NCI-H1436 (cell line): Measurements from ENCODE around the gene NAGK.
"Not testable (repeated sequence)": the region's sequence is repeated elsewhere in the genome, so short reads cannot be mapped to it uniquely, and the experiment has no call there.

ENCODE experiments used
- DNase-seq: peaks from one replicate; lab custom pipeline; 2025; lab: John Stamatoyannopoulos, UW

NAGK gene

GRCh38 chr2:71069376-71069775 is 928 bp downstream of the NAGK start:
- DNase-seq = no peak

DNA sequence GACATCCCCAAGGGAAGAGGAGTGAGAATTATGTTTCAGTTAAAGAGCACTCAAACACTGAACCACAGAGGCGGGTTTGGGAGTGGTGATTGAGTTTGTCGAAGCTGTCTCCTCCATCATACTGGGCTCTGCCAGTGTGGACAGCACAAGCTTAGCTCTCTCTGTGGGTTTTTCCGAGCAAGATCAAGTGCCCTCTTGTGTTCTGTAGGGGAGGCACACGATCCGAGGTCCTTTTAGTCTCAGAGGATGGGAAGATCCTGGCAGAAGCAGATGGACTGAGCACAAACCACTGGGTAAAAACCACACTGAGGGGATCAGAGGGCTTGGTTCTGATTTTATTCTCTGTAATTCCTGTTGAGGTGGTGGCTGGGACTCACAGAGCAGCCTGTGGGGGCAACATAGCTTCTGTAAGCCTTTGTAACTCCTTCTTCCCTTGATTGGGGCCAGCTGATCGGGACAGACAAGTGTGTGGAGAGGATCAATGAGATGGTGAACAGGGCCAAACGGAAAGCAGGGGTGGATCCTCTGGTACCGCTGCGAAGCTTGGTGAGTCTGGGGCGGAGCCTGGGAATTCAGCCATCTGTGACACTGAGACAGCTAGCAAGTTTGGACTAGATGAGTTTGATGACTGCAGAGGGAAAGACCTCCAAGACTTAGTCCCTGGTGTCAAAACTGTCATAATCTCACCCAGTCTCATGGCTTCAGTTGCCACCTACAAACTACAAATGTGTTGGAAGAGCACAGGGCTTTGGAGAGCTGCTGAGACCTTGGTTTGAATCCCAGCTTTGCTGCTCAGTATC is 2.0 kb downstream of the NAGK start:
- DNase-seq = no peak

- DNase-seq = no peak
Measured at GRCh38 chr2:71071681-71072398, 3.4 kb downstream of the NAGK start.

DNA sequence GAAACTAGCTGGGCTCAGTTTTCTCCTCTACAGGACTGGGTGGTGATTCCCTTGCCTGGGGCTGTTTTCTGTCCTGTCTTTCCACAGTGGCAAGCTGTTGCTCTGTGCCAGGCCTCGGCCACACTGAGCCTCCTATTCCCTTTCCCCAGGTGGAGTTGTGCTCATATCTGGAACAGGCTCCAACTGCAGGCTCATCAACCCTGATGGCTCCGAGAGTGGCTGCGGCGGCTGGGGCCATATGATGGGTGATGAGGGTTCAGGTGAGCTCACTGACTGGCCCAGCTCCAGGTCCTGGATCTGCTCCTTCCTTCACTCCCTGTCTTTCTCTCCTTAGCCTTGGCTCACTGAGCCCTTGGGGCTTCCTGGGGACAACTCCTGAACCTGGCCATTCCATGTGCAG is 4.0 kb downstream of the NAGK start:
- no peak for DNase-seq

DNA sequence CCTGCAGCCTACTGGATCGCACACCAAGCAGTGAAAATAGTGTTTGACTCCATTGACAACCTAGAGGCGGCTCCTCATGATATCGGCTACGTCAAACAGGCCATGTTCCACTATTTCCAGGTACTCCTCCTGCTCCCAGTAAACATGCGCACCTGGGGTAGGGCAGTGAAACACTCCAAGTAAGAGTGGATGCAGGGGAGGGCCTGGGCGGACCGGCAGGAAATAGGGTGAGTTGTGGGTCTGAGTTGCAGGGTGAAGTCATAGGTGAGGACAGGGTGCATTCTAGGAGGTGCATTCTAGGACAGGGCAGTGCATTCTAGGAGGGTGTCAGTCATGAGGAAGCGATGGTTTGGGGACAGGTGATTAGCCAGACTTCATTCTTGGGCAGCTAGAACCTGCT is 5.0 kb downstream of the NAGK start:
- no peak for DNase-seq

DNA sequence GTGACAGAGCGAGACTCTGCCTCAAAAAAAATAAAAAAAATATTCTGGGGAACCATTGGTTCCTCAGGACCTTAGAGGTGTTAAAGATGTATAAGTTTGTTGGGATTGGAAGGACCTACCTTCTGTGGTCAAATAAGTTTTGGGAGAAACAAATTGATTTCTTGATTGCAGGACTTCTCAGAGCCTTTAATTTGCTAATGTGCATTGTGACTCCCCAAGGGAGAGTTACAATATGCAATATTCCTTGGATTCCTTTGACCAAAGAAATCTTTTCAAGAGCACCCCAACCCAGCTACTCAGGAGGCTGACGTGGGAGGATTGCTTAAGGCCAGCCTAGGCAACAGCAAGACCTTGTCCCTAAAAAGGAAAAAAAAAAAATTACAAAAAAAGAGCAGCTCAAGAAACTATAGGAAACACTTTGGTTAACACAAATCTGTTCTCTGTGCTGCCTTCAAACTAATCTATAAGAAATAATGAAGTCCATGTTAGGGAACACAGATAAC is 6.5 kb downstream of the NAGK start:
- no peak for DNase-seq

GRCh38 chr2:71078624-71079023 is 10.2 kb downstream of the NAGK start:
- no peak for DNase-seq

- no peak for DNase-seq
Measured at GRCh38 chr2:71082402-71083252, 14.2 kb downstream of the NAGK start.

DNA sequence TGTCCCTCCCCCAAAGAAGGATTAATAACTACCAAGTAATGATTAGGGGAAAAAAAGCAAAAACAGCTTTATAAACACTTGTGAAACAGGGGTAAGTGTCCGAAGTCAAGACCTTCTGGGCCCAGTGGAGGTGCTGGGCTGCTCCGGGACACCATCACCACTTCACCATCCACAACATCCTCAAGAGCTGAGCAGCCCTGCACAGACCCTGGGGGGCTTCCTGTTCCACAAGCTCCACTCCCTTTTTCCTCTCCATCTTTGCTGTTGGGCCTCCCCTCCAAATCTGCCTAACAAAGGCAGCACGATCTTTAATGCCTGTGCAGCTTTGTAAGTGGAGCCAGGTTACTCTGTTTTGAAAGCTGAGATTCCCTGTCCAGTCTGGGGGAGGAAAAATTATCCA is 14.8 kb downstream of the NAGK start:
- DNase-seq = not testable (repeated sequence)

- not testable (repeated sequence) for DNase-seq
Measured at GRCh38 chr2:71083752-71084312, 15.4 kb downstream of the NAGK start.

GRCh38 chr2:71085325-71086003 is 17.0 kb downstream of the NAGK start:
- DNase-seq = not testable (repeated sequence)

- DNase-seq = not testable (repeated sequence)
Measured at GRCh38 chr2:71089475-71089874, 21.0 kb downstream of the NAGK start.

- DNase-seq = not testable (repeated sequence)
Measured at GRCh38 chr2:71091808-71092207, 23.4 kb downstream of the NAGK start.

DNA sequence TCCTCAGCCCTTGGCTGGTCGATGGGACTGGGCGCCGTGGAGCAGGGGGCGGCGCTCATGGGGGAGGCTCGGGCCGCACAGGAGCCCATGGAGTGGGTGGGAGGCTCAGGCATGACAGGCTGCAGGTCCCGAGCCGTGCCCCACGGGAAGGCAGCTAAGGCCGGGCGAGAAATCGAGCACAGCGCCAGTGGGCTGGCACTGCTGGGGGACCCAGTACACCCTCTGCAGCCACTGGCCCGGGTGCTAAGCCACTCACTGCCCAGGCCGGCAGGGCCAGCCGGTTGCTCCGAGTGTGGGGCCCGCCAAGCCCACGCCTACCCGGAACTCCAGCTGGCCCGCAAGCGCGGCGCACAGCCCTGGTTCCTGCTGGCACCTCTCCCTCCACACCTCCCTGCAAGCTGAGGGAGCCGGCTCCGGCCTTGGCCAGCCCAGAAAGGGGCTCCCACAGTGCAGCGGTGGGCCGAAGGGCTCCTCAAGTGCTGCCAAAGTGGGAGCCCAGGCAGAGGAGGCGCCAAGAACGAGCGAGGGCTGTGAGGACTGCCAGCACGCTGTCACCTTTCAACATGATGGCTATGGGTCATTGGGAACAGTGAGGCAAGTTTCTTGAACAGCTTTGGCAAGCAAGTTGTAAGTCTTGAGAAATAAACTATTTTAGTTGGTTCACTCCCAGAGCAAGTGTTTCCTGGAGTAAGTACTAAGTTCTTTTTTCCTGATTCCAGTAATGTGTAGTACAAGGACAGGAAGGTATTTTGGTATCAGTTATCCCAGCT is 24.2 kb downstream of the NAGK start:
- DNase-seq = not testable (repeated sequence)

DNA sequence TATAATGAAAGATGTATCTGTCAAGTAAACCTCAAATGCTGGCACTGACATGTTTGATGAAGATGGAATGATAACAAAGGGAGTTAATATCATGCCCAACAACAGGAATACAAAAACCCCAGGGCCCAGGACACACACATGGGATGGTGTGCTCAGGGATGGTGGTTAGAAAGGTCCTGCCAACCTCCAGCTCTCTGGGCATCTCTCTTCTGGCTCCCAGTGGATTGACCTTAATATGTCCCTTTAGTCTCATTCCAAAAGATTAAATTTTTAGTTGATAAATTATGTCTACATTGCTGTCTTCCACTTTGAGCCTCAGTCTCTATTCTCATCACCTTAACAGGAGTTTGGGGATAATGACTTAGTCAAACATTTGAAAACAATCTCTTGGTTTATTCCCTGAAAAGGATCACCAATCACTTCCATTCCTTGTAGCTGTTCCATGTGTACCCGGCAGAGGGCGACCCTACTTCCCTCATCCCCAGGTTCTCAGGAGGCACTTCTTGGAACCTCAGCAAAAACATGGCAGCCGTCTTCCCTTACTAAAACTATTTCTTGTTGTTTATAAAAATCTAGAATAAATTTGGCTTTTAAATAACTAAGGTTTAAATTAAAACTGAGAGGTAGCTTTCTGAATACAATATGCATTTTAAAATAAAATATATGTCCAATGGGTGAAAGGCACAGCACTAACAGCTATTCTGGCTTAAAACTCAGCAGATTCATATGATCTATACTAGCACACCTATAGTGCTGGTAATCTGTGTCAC is 31.9 kb downstream of the NAGK start:
- DNase-seq = peak; percentile 43

GRCh38 chr2:71101656-71102055 is 33.2 kb downstream of the NAGK start:
- no peak for DNase-seq

DNA sequence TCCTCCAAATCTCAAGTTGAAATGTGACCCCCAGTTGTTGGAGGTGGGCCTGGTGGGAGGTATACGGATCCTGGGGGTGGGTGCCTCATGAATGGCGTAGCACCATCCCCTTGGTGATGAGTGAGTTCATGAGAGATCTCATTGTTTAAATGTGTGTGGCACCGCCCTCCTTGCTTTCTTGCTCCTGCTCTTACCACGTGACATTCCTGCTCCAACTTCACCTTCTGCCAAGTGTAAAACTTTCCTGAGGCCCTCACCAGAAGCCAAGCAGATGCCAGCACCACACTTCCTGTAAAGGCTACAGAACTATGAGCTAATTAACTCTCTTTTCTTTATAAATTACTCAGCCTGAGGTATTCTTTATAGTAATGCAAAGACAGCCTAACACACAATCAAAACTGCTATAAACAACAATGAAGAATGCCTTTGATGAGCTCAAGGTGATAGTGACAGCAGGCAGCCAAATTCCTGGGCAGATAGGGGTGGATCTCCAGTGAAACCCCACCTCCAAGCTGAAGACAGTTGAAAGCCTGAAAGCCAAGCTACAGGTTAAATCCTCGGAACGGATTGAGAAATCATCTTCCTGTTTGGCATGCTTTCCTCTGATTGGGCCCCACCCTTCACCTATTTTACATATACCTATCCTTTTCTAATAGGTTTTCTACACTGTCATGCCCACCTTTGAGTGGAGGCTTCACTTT is 34.7 kb downstream of the NAGK start:
- no peak for DNase-seq

- no peak for DNase-seq
Measured at GRCh38 chr2:71103809-71104208, 35.4 kb downstream of the NAGK start.

DNA sequence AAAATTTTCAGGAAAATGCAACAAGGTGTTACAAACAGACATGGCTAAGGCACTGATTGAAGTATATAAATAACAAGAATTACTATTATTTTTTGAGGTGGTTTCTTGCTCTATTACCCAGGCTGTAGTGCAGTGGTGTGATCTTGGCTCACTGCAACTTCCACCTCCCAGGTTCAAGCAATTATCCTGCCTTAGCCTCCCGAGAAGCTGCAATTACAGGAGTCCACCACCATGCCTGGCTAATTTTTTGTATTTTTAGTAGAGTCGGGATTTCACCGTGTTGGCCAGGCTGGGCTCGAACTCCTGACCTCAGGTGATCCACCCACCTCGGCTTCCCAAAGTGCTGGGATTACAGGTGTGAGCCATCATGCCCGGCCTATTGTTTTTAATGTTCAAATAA is 38.0 kb downstream of the NAGK start:
- not testable (repeated sequence) for DNase-seq
